HG03066 (cell line): ENCODE measurements around the gene PRICKLE2.

Experiments
- ATAC-seq: cut with Tn5 transposase; IDR thresholded peaks from one replicate; pipeline ENCODE4 v1.9.1; 2021; ENCODE audit warnings: low read depth; ENCODE audit not compliant: unreplicated experiment

Gene PRICKLE2

DNA sequence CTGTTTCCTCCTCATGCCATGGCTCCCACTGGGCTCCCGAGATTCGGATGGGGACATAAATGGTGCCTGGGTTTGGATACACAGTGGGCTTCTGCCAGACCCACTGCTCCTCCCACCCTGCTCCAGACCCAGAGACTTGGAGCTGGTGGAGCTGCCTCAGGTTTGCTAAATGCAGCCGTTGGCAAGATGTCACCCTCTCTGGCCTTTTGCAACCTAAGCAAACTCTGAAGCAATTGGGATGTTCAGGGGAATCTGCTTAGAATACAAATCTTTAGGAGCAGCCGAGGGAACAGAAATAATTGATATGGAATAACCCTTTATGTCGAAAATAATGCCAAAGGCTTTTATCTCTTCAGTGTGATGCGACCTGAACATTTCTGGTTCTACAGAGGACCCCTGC is 33.4 kb downstream of the PRICKLE2 start:
- ATAC-seq = no peak

DNA sequence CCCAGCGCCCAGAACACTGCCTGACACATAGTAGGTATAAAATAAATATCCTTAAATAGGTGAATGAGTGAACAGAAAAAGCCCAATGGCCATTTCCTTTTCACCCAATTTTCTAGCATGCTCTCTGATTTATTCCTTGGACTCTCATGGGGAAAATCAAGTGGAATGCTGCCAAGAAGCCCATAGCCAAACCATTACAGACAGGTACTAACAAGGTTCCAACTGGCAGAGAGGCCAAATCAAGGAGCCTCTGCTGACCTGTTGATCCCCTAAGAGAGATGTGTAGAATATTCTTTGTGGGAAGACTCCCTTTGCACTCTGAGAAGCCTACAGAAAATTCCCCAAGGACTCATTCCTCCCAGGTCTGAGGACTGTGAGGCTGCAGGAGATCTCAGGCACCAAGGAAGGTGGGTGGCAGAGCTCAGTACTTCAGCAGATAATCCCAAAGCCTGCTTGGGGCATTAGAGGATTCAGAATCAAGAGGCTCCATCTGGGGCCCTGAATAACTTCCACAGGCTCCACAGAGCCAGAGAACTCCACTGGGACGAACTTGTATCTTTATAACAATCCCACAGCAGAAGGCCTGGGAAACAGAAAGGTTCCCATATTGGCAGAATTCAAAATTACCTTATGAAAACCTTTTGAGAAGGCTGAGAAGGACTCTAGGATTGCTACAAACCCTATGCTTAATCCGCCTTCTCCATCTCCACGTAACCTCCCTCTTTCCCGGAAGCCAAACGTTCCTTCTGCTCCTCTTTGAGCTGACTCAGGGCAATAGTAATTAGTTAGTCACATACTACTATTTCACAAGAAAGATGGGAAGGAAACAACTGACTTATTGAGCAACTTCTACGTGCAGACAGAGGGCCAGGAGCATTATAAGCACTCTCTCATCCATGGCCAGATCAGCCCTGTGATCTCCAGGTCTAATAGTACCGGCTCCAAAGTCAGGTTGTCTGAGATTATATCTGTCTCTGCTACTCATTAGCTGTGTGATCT is 34.5 kb downstream of the PRICKLE2 start:
- no peak for ATAC-seq

DNA sequence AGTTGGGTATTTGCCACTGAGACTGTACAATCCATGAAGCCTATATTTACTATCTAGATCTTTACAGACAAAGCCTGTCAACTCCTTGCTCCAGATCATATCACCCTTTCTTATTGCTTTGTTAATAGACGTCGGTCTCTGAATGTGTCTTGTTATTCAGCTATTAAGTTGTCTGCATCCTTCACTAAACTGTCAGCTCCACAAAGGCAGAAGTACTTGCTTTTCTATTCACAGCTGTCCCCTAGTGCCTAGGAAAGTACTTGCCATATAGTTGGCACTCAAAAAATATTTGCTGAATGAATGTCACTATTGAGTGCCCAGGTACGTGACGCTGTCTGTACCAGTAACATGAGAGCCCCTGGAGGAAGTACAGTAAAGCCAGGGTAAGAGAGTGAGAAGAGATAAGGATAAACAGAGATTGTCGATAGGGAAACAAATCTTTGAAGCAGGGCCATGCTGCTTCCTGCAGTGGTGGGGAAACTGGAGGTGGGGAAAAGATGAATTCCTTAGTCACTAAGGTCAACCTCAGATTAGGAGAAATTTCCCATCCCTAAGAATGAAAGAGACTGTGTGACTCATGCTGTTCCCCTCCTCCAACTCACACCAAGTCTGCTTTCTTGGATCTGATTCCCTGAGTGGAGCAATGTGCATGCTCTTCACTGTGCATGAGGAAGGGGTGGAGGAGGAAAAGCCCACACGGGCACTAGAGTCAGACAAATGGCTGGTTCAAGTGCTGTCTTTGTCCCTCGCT is 36.3 kb downstream of the PRICKLE2 start:
- ATAC-seq = no peak

DNA sequence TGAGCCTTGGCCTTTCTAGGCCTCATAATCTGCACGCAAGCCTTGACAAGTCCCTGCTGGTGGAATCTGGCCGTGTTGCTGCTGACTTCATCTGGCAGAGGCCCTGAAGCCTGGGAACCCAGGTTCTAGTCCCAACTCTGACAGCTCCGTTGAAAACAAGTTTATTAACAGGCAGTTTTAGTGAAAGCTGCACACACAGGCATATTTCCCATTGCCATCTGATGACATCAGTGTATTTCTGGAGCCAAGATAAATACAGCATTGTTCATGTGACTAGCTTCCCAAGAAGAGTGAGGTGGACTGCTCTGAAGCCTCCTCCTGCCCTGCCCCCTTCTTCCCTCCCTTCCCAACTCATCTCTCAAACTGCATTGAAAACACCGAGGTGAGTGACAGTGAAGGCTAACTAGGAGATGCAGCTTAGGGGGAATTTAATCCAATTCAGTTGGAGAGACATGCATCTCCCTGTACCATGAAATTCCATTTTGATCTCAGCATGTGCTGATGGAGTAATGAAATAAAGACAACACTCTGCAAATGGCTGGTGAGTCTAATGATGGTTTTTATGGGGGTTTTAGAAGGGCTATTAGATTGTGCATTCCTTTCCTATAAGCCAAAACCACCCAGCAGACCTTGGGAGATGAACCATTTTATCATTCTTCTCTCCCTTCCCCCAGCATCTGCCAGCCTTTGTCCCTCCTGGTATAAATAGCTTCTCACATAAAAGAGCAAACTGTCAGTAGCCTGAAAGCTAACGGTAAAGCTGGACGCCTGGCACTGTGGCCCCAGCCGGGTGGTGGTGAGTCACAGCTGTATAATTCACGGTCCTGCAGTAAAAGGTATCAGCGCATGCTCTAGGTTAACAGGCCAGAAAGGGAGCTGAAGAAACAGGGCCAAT is 38.0 kb downstream of the PRICKLE2 start:
- ATAC-seq = no peak

DNA sequence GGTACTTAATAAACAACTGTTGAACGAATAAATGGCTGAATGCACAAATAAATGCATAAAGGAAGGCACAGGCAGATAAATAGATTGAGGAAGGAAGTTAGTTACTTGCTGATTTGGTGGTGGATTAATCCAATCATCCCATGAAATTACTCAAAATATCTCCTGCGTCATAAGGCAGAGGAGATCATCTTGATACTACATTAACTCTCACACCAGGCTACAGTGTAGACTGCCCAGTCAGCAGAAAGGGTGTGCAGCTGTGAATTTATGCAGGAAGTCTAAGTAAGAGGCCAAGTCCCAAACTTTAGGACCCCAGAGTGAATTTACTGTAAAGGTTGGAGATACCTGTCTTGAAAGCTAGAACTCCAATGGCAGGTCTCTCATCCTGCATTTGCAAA is 38.6 kb downstream of the PRICKLE2 start:
- ATAC-seq = no peak

DNA sequence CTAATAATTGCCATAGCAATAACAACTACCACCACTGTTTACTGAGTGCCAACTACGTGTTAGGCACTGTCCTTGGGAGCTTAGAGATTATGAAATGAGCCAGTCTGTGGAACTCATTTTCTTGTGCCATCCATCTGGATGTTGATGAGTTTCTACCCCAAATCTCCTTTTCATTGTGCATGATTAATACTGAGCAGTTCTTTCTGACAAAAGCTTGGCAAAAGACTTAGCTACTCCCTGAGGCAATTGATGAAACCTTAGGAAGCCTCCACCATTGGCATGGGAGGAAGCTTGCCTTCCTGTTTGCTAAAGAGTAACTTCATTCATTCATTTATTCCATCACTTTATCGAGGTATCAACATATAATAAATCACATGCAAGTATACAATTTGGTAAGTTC is 39.8 kb downstream of the PRICKLE2 start:
- no peak for ATAC-seq

DNA sequence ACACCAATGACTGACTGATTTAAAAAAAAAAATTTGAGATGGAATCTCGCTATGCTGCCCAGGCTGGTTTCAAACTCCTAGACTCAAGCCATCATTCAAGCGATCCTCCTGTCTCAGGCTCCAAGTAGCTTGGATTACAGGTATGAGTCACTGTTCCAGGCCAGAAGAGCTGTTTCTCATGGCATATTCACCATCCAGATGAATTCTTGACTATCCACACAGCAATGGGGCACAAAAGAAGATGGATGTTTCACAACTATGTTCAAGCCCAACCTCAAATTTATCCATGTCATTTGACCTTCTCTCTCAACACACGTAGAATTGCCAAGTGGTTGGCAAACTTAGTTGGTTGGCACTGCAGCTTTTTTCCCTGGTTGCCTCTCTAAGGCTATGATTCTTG is 40.6 kb downstream of the PRICKLE2 start:
- ATAC-seq = no peak

DNA sequence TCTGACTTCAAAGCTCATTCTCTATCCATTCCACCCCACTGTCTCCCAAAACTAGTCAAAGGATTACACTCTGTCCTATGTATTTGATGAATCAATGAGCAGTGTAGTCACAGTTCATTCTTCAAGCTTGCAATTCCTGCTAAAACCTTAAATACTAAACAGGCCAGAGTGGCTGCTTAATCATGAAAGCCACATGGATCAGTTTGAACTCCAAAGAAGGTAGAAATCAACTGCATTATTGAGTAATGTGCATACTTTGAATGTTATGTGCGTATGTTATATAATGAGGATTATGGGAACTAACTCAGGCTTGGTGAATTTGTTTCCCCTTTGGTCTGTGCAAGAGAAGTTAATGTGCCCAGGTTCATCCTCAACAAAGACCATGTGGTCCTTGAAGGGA is 45.4 kb downstream of the PRICKLE2 start:
- no peak for ATAC-seq

DNA sequence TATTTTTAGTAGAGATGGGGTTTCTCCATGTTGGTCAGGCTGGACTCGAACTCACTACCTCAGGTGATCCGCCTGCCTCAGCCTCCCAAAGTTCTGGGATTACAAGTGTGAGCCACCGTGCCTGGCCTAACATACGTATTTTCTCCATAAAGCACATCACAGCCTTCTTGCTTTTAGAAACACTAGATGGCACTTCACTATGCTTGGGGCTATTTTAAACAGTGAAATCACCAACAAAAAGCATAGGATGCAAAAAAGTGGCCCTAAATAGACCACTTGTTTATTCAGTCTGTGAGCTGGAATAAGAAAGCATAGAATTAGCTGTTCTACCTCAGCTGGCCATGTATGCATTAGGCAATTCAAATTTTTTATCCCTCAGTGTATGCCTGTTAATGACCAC is 46.0 kb downstream of the PRICKLE2 start:
- ATAC-seq = no peak

DNA sequence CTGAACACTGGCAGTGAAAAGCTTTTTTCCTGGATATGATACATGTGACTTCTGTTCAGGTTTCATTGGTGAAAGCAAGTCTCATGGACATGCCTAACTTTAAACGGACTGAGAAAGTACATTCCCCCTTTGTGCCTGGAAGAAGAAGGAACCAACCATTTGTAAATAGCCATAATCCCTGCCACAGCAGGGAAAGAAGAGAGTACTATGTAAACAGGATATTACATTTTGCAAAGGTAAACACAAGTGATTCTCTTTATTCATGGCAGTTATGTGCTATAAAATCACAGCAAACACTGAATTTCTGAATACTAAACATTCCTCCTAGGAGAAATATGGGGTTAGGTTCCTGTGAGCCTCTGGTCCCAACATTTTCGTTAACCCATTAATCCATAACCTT is 46.8 kb downstream of the PRICKLE2 start:
- ATAC-seq = no peak

DNA sequence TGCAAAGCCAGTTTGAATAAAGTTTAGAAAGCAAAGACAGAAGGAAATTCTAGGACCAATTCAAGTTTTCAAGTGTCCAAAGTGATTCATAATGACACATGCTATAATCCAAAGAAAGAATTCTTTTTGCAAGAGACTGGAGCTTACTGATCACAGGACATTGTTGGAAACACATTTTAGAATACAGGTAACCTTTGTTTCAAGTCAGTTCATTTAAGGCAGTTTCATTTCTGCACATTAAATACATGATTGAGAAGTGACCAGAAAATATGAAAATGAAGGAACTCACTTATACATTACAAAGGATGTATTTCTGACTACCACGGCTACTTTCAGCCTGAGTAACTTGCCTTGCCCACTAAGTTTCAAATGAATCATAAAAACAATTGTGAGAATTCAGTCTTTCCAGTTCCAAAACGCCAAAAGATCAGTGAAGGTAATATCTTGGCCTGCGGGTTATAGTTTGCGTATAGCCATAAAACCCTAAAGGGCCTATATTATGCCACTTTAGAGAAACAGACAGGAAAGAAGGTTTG is 48.7 kb downstream of the PRICKLE2 start:
- ATAC-seq = no peak

DNA sequence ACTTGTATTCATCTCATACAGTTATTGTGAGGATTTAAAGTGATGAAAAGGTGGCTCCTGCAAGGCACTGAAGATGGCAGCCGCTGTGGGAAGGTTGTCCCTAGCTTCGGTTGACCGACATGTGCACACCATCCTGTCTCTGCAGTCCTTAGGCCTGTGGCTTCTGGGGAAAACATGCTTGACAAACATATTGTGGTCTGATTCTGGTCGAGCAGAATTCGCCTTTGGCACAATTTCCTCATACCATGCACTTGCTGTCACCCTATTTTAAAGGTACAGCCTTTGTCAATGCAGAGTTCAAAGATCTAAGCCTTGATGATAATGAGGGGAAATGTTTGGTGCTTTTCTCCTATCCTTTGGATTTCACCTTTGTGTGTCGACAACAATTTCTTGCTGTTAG is 50.9 kb downstream of the PRICKLE2 start:
- no peak for ATAC-seq

DNA sequence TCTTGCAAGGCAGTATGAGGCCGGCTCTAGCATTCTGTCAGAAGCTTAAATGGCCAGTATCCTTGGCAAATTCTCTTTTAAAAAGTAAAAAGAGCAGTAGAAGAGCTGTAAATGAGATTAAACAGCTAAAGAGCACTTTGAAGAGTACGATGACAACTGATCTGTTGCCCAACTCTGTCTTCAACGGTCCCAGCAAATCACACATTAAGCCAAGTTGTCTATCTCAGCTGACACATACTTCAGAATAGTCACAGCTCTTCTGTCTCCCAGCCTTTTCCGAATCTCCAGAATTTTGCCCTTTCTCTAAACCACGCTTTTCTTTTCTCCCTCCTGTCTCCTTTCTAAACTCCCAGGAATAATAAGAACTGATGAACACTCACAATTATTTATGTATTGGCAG is 51.7 kb downstream of the PRICKLE2 start:
- no peak for ATAC-seq

DNA sequence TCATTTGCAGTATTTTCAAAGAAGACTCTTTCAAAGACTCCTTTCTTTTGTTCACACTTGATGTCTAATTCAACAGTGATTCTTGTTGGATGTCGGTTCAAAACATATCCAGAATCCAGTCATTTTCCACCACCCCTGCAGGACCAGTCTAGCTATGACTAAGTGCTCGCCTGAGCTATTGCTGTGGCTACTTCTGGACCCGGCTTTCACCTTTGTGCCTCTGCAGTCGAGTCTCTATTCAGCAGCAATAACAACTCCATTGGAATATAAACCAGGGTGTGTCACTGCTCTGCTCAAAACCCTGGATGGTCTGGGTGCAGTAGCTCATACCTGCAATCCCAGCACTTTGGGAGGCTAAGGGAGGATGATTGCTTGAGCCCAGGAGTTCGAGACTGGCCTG is 55.0 kb downstream of the PRICKLE2 start:
- no peak for ATAC-seq

DNA sequence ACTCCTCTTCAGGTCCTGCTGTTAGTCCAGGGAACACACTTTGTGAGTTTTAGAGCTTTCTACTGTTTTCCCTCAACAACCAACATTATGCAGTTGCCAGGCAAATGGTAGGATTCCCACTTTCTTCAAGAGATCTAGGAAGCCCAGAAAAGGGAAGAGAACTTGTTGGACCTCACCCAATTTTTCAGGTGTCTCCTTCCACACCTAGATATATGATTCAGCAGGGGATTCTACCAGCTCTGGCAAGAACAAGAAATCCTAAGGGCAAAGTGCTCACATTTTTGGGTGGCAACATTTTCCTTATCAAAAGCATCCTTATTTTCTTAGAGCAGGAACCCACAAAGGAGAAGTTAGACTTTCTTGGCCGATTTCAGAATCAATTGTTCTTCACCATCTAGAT is 57.4 kb downstream of the PRICKLE2 start:
- ATAC-seq = no peak

DNA sequence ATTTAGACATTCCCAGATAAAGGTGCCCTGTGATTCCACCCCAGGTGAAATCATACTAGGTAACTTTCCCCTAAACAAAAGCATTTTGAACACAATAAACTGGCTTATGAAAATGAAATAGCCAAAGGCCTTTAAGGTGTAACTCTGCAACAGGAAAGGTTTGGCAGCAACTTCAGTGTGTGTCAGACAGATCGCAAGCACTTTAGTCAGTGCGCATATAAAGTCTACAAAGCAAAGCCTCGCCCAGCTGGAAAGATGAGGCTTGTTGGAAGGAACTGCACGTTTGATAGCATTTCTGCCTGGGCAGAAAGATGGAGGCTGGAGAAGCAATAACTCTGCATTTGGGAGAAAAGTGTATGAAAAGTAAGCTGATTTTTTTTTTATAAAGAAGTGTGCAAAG is 57.9 kb downstream of the PRICKLE2 start:
- no peak for ATAC-seq

DNA sequence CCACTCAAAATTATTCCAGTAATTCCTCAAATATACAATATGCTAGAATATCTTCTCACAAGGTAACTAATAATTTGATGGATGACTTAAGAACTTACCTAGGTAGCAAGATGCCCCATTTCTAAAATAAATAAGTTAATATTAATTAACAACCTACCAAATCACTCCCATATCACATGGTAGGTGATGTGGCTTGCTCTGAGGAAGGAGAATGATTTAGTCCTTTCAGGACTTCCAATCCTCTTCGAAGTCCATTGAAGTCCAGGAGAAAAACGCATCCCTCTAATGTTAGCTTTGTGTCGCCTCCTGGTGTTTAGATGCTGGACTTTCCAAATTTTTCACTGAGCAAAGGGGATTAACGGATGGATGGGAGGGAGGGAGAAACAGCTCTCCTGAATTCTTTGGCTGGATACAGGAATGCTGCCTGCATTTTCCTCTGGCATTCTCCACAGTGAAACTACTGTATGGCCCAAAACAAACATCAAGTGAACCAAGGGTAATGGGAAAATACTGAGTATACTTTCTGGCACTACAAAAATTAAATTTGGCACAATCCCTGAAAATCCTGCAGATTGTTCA is 58.6 kb downstream of the PRICKLE2 start:
- no peak for ATAC-seq

DNA sequence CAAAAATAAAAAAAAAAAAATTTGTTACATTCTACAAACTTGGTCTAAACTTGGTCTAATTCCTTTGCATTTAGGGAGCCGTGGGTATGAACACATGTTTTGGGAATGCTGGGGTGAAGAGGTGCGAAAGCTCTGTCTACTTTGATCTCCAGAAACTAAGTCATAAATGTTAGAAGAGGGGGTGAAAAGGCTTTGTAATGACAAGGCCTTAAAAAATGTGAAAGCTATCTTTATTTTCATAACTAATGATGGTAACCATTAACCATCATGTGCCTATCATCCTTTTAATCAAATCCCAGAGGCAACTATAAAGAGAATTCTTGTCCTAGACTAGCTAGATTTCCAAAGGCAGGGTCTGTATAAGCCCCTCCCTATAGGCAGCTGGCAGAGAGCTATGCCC is 60.9 kb downstream of the PRICKLE2 start:
- no peak for ATAC-seq

DNA sequence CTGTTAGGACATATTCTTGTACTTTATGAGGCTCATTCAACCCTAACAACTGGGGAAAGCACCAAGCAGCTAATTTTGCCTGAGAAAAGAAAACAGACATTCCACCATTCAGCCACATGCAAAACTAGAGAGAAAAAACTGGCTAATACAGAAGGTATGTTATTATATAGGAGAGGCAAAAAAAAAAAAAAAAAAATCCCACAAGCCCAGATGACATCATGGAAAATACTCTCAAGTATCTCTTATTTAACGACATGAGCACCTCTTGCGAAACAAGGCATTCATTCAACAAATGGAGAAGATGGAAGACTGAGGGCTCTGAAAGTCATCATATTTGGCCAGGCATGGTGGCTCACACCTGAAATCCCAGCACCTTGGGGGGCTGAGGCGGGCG is 61.5 kb downstream of the PRICKLE2 start:
- no peak for ATAC-seq
